ENCODE data around the gene MVP.
A peak's percentile ranks its signal among the peaks of the same experiment; 100 is the strongest.
"Not testable (repeated sequence)": the region's sequence is repeated elsewhere in the genome, so short reads cannot be mapped to it uniquely, and the experiment has no call there.

Gene MVP

GRCh38 chr16:29820271-29820701 is at the start of gene MVP:
Gene MVP (plus strand): TSS chr16:29820462. CDS start chr16:29830550, 10,088 bp downstream.
- peak; percentile 76 to 79 for DNase-seq

- not testable (repeated sequence) for DNase-seq
Measured at GRCh38 chr16:29772330-29772729, 47.9 kb upstream of the MVP start.

- DNase-seq, result no peak
Measured at GRCh38 chr16:29774730-29775129, 45.5 kb upstream of the MVP start.

- no peak for DNase-seq
Measured at GRCh38 chr16:29775742-29776408, 44.4 kb upstream of the MVP start.

GRCh38 chr16:29777576-29778350 is 42.5 kb upstream of the MVP start, which contains the start of gene ZG16:
Gene ZG16 (plus strand): TSS chr16:29778256. CDS start chr16:29779267, 1,011 bp downstream.
- no peak for DNase-seq

GRCh38 chr16:29779474-29779873 is 40.8 kb upstream of the MVP start:
- DNase-seq, result no peak

GRCh38 chr16:29783094-29783953 is 36.9 kb upstream of the MVP start:
- not testable (repeated sequence) for DNase-seq

GRCh38 chr16:29784157-29784556 is 36.1 kb upstream of the MVP start:
- DNase-seq, result peak in 1 of 2 donors; percentile 17

GRCh38 chr16:29784901-29785500 is 35.3 kb upstream of the MVP start:
- DNase-seq, result peak; percentile 77 to 83

GRCh38 chr16:29787155-29787554 is 33.1 kb upstream of the MVP start:
- not testable (repeated sequence) for DNase-seq

GRCh38 chr16:29789775-29790182 is 30.5 kb upstream of the MVP start:
- no peak for DNase-seq

- DNase-seq, result peak; percentile 100
Measured at GRCh38 chr16:29790183-29790948, 29.9 kb upstream of the MVP start, which contains the start of gene KIF22. Gene KIF22 (plus strand): TSS chr16:29790751. CDS start chr16:29790760, 9 bp downstream.

- DNase-seq, result peak in 1 of 2 donors; percentile 36
Measured at GRCh38 chr16:29790949-29791844, 29.1 kb upstream of the MVP start.

GRCh38 chr16:29791845-29792807 is 28.1 kb upstream of the MVP start:
- DNase-seq, result peak in 1 of 2 donors; percentile 23

- DNase-seq, result not testable (repeated sequence)
Measured at GRCh38 chr16:29793153-29793552, 27.1 kb upstream of the MVP start.

GRCh38 chr16:29794231-29794710 is 26.0 kb upstream of the MVP start:
- DNase-seq, result no peak

GRCh38 chr16:29802416-29802935 is 17.8 kb upstream of the MVP start:
- no peak for DNase-seq

GRCh38 chr16:29804020-29804419 is 16.2 kb upstream of the MVP start:
- DNase-seq, result no peak

Measured in CD4-positive, alpha-beta T cell treated with Interferon alpha-2 for 1 hour (primary cell).